Liver (tissue), 9 donors: ENCODE data around the gene IL36B. TPM values are rescaled to one million over a fixed set of nuclear protein-coding genes. Genes with fewer than 3 reads are reported as not detected.

Source experiments
- DNase-seq: peaks from one replicate; pipeline ENCODE4 v3.0.0-alpha.2; 2017; ENCODE audit warnings: low spot score
- H3K27ac ChIP-seq, 2 donors: one replicate each; pipeline ENCODE4 v1.7.0; 2013; ENCODE audit warnings: inconsistent platforms in 2 of 2, low read length in 2 of 2, control low read depth in 1 of 2, low read depth in 1 of 2, mild to moderate bottlenecking in 1 of 2
- H3K27me3 ChIP-seq, 4 donors: one replicate each; pipeline versions ENCODE4 v1.6.1 to v1.7.0; 2013; ENCODE audit warnings: low read length in 3 of 4, inconsistent platforms in 1 of 4, mild to moderate bottlenecking in 1 of 4, moderate library complexity in 1 of 4; ENCODE audit not compliant: control insufficient read depth in 4 of 4, insufficient read depth in 4 of 4
- H3K36me3 ChIP-seq, 4 donors: one replicate each; pipeline versions ENCODE4 v1.6.1 to v1.7.0; 2013; ENCODE audit warnings: low read length in 3 of 4, mild to moderate bottlenecking in 3 of 4, low read depth in 1 of 4, moderate library complexity in 1 of 4; ENCODE audit not compliant: control insufficient read depth in 4 of 4, insufficient read depth in 3 of 4
- H3K4me1 ChIP-seq, 4 donors: one replicate each; pipeline versions ENCODE4 v1.6.1 to v1.7.0; 2013; ENCODE audit warnings: low read length in 3 of 4, mild to moderate bottlenecking in 3 of 4, moderate library complexity in 1 of 4; ENCODE audit not compliant: control insufficient read depth in 4 of 4, insufficient read depth in 4 of 4
- H3K4me3 ChIP-seq, 3 donors: one replicate each; pipeline versions ENCODE4 v1.6.1 to v1.7.0; 2013; ENCODE audit warnings: low read length in 3 of 3, control low read depth in 1 of 3, low read depth in 1 of 3, mild to moderate bottlenecking in 1 of 3
- H3K9ac ChIP-seq, 2 donors: one replicate each; pipeline ENCODE4 v1.7.0; 2013; ENCODE audit warnings: low read length in 2 of 2, mild to moderate bottlenecking in 2 of 2, moderate library complexity in 2 of 2, control low read depth in 1 of 2, low read depth in 1 of 2
- H3K9me3 ChIP-seq, 4 donors: one replicate each; pipeline versions ENCODE4 v1.6.1 to v1.7.0; 2013; ENCODE audit warnings: low read length in 3 of 4; ENCODE audit not compliant: control insufficient read depth in 4 of 4
- EGR1 ChIP-seq, 2 donors: IDR thresholded peaks; 2 replicates each; pipeline ENCODE4 v1.6.1; 2016 to 2018; ENCODE audit warnings: antibody characterized with exemption in 2 of 2, low read depth in 2 of 2
- FOXA1 ChIP-seq: IDR thresholded peaks from 2 replicates; pipeline ENCODE4 v1.6.1; 2016; ENCODE audit warnings: antibody characterized with exemption
- GABPA ChIP-seq, 2 donors: IDR thresholded peaks in 1 of 2; conservative IDR thresholded peaks in 1 of 2; 2 replicates each; pipeline ENCODE4 v1.6.1; 2016; ENCODE audit warnings: antibody characterized with exemption in 2 of 2, mild to moderate bottlenecking in 1 of 2, moderate library complexity in 1 of 2
- HNF4A ChIP-seq, 2 donors: conservative IDR thresholded peaks; 2 replicates each; pipeline ENCODE4 v1.6.1; 2016; ENCODE audit warnings: antibody characterized with exemption in 2 of 2, mild to moderate bottlenecking in 2 of 2
- HNF4G ChIP-seq: IDR thresholded peaks from 2 replicates; pipeline ENCODE4 v1.6.1; 2016; ENCODE audit warnings: antibody characterized with exemption
- JUND ChIP-seq, 2 donors: IDR thresholded peaks; 2 replicates each; pipeline ENCODE4 v1.6.1; 2016; ENCODE audit warnings: antibody characterized with exemption in 2 of 2
- NR2F2 ChIP-seq: IDR thresholded peaks from 2 replicates; pipeline ENCODE4 v1.6.1; 2016; ENCODE audit warnings: antibody characterized with exemption
- RAD21 ChIP-seq, 2 donors: IDR thresholded peaks; 2 replicates each; pipeline ENCODE4 v1.6.1; 2016; ENCODE audit warnings: antibody characterized with exemption in 2 of 2, mild to moderate bottlenecking in 2 of 2
- RXRA ChIP-seq, 2 donors: IDR thresholded peaks; 2 replicates each; pipeline ENCODE4 v1.6.1; 2017 to 2018; ENCODE audit warnings: antibody characterized with exemption in 2 of 2, mild to moderate bottlenecking in 1 of 2
- SP1 ChIP-seq: IDR thresholded peaks from 2 replicates; pipeline ENCODE4 v1.6.1; 2018; ENCODE audit warnings: antibody characterized with exemption, mild to moderate bottlenecking
- TAF1 ChIP-seq: conservative IDR thresholded peaks from 2 replicates; pipeline ENCODE4 v1.6.1; 2016; ENCODE audit warnings: antibody characterized with exemption, mild to moderate bottlenecking
- YY1 ChIP-seq: IDR thresholded peaks from 2 replicates; pipeline ENCODE4 v1.6.1; 2016; ENCODE audit warnings: antibody characterized with exemption, mild to moderate bottlenecking
- WGBS: extraction: QIAGEN DNeasy Blood & Tissue Kit; methylation state at CpG from one replicate; pipeline ENCODE4 v1.1.7; 2013; 5-methylcytosine and 5-hydroxymethylcytosine counted together
- polyA plus RNA-seq, 2 donors: library from polyadenylated mRNA; stranded (reverse) in 1 of 2; unstranded in 1 of 2; fragments of 200-250 nt in 1 of 2; fragments of >200 nt in 1 of 2; fragmentation: Nextera tagmentation in 1 of 2; extraction: Ambion mirVana in 1 of 2; gene quantifications; one replicate each; pipeline versions ENCODE4 v1.2.1 to v1.2.3, GENCODE V29; 2013 to 2015
- total RNA-seq, 2 donors: library from RNA; depleted of rRNA; stranded (reverse); fragments of >200 nt; gene quantifications; one replicate each; pipeline ENCODE4 v1.2.3, GENCODE V29; 2014
- TF ChIP-seq, protein P1 (sequence below): IDR thresholded peaks from 2 replicates; pipeline ENCODE4 v1.6.1; 2016; ENCODE audit warnings: antibody characterized with exemption
- TF ChIP-seq, protein P2 (sequence below): IDR thresholded peaks from 2 replicates; pipeline ENCODE4 v1.6.1; 2016; ENCODE audit warnings: antibody characterized with exemption
- TF ChIP-seq, protein P3 (sequence below): fragments of 150-350 bp; IDR thresholded peaks from 2 replicates; pipeline ENCODE4 v1.5.1; 2017; ENCODE audit warnings: improper control_type of control experiment, low read depth, low read length; ENCODE audit not compliant: missing input control
- TF ChIP-seq, protein P4 (sequence below): IDR thresholded peaks from 2 replicates; pipeline ENCODE4 v1.6.1; 2016; ENCODE audit warnings: antibody characterized with exemption
- TF ChIP-seq, protein P5 (sequence below): IDR thresholded peaks from 2 replicates; pipeline ENCODE4 v1.6.1; 2016; ENCODE audit warnings: antibody characterized with exemption, mild to moderate bottlenecking
- donor health status: healthy.
- donor health status: healthy.
- donor health status: healthy.
- donor health status: healthy.
- donor health status: healthy.

The IL36B gene
- total and polyA plus RNA-seq, 4 donors, result not detected

DNA sequence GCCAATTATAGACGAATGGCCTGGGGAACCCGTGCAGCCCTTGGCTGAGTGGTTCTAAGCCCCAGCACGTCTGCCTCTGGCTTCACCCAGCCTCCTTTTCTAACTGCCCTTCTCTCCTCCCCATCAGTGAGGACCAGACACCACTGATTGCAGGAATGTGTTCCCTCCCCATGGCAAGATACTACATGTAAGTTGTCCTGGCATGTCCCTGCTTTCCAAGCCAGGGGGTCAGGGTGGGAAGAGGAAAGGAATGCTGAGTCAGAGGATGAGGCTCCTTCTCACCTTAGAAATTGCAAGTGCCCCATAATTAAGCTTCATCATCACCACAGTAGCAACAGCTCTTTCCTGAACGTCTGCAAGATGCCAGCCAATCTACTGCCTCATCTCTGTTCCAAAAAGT lies 19.9 kb upstream of the IL36B start:
- no peak for TF ChIP-seq HNF4A (conservative IDR thresholded peaks at IDR 0.05)
- TF ChIP-seq, protein P1, sequence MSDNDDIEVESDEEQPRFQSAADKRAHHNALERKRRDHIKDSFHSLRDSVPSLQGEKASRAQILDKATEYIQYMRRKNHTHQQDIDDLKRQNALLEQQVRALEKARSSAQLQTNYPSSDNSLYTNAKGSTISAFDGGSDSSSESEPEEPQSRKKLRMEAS, result no peak
- TF ChIP-seq, protein P2, sequence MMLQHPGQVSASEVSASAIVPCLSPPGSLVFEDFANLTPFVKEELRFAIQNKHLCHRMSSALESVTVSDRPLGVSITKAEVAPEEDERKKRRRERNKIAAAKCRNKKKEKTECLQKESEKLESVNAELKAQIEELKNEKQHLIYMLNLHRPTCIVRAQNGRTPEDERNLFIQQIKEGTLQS, result no peak
- TF ChIP-seq, protein P3, sequence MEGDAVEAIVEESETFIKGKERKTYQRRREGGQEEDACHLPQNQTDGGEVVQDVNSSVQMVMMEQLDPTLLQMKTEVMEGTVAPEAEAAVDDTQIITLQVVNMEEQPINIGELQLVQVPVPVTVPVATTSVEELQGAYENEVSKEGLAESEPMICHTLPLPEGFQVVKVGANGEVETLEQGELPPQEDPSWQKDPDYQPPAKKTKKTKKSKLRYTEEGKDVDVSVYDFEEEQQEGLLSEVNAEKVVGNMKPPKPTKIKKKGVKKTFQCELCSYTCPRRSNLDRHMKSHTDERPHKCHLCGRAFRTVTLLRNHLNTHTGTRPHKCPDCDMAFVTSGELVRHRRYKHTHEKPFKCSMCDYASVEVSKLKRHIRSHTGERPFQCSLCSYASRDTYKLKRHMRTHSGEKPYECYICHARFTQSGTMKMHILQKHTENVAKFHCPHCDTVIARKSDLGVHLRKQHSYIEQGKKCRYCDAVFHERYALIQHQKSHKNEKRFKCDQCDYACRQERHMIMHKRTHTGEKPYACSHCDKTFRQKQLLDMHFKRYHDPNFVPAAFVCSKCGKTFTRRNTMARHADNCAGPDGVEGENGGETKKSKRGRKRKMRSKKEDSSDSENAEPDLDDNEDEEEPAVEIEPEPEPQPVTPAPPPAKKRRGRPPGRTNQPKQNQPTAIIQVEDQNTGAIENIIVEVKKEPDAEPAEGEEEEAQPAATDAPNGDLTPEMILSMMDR, result no peak
- TF ChIP-seq, protein P4, sequence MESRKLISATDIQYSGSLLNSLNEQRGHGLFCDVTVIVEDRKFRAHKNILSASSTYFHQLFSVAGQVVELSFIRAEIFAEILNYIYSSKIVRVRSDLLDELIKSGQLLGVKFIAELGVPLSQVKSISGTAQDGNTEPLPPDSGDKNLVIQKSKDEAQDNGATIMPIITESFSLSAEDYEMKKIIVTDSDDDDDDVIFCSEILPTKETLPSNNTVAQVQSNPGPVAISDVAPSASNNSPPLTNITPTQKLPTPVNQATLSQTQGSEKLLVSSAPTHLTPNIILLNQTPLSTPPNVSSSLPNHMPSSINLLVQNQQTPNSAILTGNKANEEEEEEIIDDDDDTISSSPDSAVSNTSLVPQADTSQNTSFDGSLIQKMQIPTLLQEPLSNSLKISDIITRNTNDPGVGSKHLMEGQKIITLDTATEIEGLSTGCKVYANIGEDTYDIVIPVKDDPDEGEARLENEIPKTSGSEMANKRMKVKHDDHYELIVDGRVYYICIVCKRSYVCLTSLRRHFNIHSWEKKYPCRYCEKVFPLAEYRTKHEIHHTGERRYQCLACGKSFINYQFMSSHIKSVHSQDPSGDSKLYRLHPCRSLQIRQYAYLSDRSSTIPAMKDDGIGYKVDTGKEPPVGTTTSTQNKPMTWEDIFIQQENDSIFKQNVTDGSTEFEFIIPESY, result no peak
- TF ChIP-seq HNF4G, result no peak
- no peak for TF ChIP-seq JUND (IDR thresholded peaks at IDR 0.05)
- no peak for TF ChIP-seq GABPA (IDR thresholded peaks at IDR 0.05 in 1 of 2, conservative IDR thresholded peaks at IDR 0.05 in 1 of 2)
- TF ChIP-seq RAD21 (IDR thresholded peaks at IDR 0.05), result no peak
- TF ChIP-seq EGR1 (IDR thresholded peaks at IDR 0.05; ENCODE audit: low read depth in 2 of 2), result no peak
- no peak for TF ChIP-seq FOXA1
- TF ChIP-seq TAF1, result no peak
- TF ChIP-seq NR2F2, result no peak
- no peak for TF ChIP-seq YY1
- no peak for TF ChIP-seq RXRA (IDR thresholded peaks at IDR 0.05)
- no peak for TF ChIP-seq SP1
- TF ChIP-seq, protein P5, sequence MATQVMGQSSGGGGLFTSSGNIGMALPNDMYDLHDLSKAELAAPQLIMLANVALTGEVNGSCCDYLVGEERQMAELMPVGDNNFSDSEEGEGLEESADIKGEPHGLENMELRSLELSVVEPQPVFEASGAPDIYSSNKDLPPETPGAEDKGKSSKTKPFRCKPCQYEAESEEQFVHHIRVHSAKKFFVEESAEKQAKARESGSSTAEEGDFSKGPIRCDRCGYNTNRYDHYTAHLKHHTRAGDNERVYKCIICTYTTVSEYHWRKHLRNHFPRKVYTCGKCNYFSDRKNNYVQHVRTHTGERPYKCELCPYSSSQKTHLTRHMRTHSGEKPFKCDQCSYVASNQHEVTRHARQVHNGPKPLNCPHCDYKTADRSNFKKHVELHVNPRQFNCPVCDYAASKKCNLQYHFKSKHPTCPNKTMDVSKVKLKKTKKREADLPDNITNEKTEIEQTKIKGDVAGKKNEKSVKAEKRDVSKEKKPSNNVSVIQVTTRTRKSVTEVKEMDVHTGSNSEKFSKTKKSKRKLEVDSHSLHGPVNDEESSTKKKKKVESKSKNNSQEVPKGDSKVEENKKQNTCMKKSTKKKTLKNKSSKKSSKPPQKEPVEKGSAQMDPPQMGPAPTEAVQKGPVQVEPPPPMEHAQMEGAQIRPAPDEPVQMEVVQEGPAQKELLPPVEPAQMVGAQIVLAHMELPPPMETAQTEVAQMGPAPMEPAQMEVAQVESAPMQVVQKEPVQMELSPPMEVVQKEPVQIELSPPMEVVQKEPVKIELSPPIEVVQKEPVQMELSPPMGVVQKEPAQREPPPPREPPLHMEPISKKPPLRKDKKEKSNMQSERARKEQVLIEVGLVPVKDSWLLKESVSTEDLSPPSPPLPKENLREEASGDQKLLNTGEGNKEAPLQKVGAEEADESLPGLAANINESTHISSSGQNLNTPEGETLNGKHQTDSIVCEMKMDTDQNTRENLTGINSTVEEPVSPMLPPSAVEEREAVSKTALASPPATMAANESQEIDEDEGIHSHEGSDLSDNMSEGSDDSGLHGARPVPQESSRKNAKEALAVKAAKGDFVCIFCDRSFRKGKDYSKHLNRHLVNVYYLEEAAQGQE, result no peak
- no peak overlapping the region for H3K9ac ChIP-seq
- no peaks in the 10 kb centered on the region for H3K36me3 ChIP-seq
- DNase-seq, result no peak
- no peaks in the 10 kb centered on the region for H3K9me3 ChIP-seq
- no peaks in the 10 kb centered on the region for H3K4me1 ChIP-seq
- H3K27ac ChIP-seq, result no peak overlapping the region
- 67% methylated on average over 4 of the region's 4 CpGs for WGBS
- H3K4me3 ChIP-seq, result no peak overlapping the region
- H3K27me3 ChIP-seq, result no peaks in the 10 kb centered on the region

DNA sequence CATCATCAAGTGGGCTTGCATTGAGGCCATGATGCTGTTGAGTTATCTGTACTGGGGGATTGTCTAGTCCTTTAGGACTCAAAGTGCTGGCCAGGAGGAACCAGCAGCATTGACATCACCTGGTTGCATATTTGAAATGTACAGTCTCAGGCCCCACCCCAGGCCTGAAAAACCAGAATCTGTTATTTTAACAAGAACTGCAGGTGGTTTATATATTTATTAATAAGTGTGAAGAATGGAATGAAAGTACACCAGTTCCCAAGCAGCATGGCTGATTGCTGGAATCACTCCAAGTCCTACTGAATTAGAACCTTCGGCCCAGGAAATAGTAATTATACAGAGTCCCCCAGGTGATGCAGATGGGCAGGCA lies 17.9 kb upstream of the IL36B start:
- 79% methylated on average over 1 of the region's 1 CpG for WGBS
- DNase-seq, result no peak
- no peaks in the 10 kb centered on the region for H3K9me3 ChIP-seq
- no peak overlapping the region for H3K4me3 ChIP-seq
- no peaks in the 10 kb centered on the region for H3K4me1 ChIP-seq
- H3K9ac ChIP-seq, result no peak overlapping the region
- no peaks in the 10 kb centered on the region for H3K36me3 ChIP-seq
- no peak for TF ChIP-seq RXRA (IDR thresholded peaks at IDR 0.05)
- no peak overlapping the region for H3K27ac ChIP-seq
- no peaks in the 10 kb centered on the region for H3K27me3 ChIP-seq
